H1 (cell line): ENCODE data around the gene ANKH. TPM values are rescaled to one million over a fixed set of nuclear protein-coding genes. Genes with fewer than 3 reads are reported as not detected.

Experiments used
- CTCF ChIA-PET: fragments of 300-600 bp; sonication (Branson Sonifier 250); formaldehyde crosslinking; loops from one replicate; lab custom pipeline; 2021; ENCODE audit not compliant: partially characterized antibody; lab: Charles Lee
- POLR2A ChIA-PET: fragments of 300-600 bp; sonication (Branson Sonifier 250); formaldehyde crosslinking; loops from one replicate; lab custom pipeline; 2021; ENCODE audit warnings: inconsistent platforms; ENCODE audit not compliant: partially characterized antibody; lab: Charles Lee
- DNase-seq, 2 experiments: peaks; one replicate each; pipeline versions ENCODE4 v3.0.0 to v3.0.0-alpha.2; 2010 to 2022; ENCODE audit warnings: low spot score in 2 of 2, low read depth in 1 of 2, mixed read lengths in 1 of 2
- FAIRE-seq: peaks from 2 replicates; lab custom pipeline; 2011; peaks lifted over from hg19 to GRCh38; lab: Jason Lieb, UNC
- H2AFZ ChIP-seq: 2 replicates; pipeline ENCODE4 v1.8.1; 2012; ENCODE audit warnings: low read length, inconsistent platforms
- H2AK5ac ChIP-seq: 2 replicates; pipeline ENCODE4 v1.6.1; 2013; ENCODE audit warnings: low read depth, low read length
- H2BK120ac ChIP-seq: replicated peaks from 2 replicates; pipeline ENCODE3; 2013; ENCODE audit warnings: low read depth, low read length, inconsistent platforms
- H2BK12ac ChIP-seq: 2 replicates; pipeline ENCODE4 v1.6.1; 2013; ENCODE audit warnings: low read depth, low read length
- H2BK15ac ChIP-seq: 2 replicates; pipeline ENCODE4 v1.6.1; 2013; ENCODE audit warnings: low read length
- H2BK20ac ChIP-seq: 2 replicates; pipeline ENCODE4 v1.6.1; 2013; ENCODE audit warnings: low read length
- H2BK5ac ChIP-seq: 2 replicates; pipeline ENCODE4 v1.6.1; 2013; ENCODE audit warnings: low read depth, low read length
- H3K14ac ChIP-seq: 2 replicates; pipeline ENCODE4 v1.6.1; 2013; ENCODE audit warnings: inconsistent platforms; ENCODE audit not compliant: insufficient read length
- H3K18ac ChIP-seq: 2 replicates; pipeline ENCODE4 v1.6.1; 2013; ENCODE audit warnings: low read length; ENCODE audit errors: extremely low read depth
- H3K23ac ChIP-seq: 2 replicates; pipeline ENCODE4 v1.6.1; 2013; ENCODE audit warnings: inconsistent platforms; ENCODE audit not compliant: insufficient read length
- H3K23me2 ChIP-seq: 2 replicates; pipeline ENCODE4 v1.6.1; 2013; ENCODE audit warnings: low read depth, low read length
- H3K27ac ChIP-seq: 2 replicates; pipeline ENCODE4 v1.6.1; 2011; ENCODE audit warnings: low read depth, low read length, inconsistent platforms
- H3K27me3 ChIP-seq, 4 experiments: replicated peaks in 1 of 4; 1 replicate in 1 of 4; 2 replicates in 3 of 4; pipeline versions ENCODE4 v1.6.1 to v1.8.1; 2011 to 2013; ENCODE audit warnings: low read length in 3 of 4, mild to moderate bottlenecking in 3 of 4, inconsistent platforms in 2 of 4, mixed read lengths in 2 of 4, moderate library complexity in 1 of 4; ENCODE audit not compliant: control insufficient read depth in 3 of 4, insufficient read depth in 3 of 4; ENCODE audit errors: extremely low read depth in 1 of 4
- H3K36me3 ChIP-seq, 4 experiments: 2 replicates each; pipeline versions ENCODE4 v1.6.1 to v1.8.1; 2011 to 2013; ENCODE audit warnings: mild to moderate bottlenecking in 4 of 4, low read length in 3 of 4, moderate library complexity in 2 of 4, control low read depth in 1 of 4, inconsistent platforms in 1 of 4; ENCODE audit not compliant: insufficient read depth in 4 of 4, control insufficient read depth in 2 of 4
- H3K4ac ChIP-seq: replicated peaks from 2 replicates; pipeline ENCODE3; 2013; ENCODE audit warnings: low read length, low read depth, mixed read lengths, inconsistent platforms; ENCODE audit not compliant: insufficient read length
- H3K4me1 ChIP-seq, 4 experiments: replicated peaks in 1 of 4; 1 replicate in 1 of 4; 2 replicates in 3 of 4; pipeline versions ENCODE4 v1.6.1 to v1.8.1; 2011 to 2013; ENCODE audit warnings: low read length in 3 of 4, inconsistent platforms in 2 of 4, mixed read lengths in 1 of 4; ENCODE audit not compliant: insufficient read depth in 4 of 4, control insufficient read depth in 3 of 4
- H3K4me2 ChIP-seq, 2 experiments: 2 replicates each; pipeline versions ENCODE4 v1.6.1 to v1.8.1; 2011 to 2013; ENCODE audit warnings: low read depth in 2 of 2, low read length in 2 of 2, control low read depth in 1 of 2, inconsistent platforms in 1 of 2, mild to moderate bottlenecking in 1 of 2; ENCODE audit not compliant: insufficient read depth in 1 of 2
- H3K4me3 ChIP-seq, 4 experiments: fragments of 200-600, 300-600 bp in 1 of 4; sonication (generic), shearing (Covaris generic), sonication (Bioruptor Twin) in 1 of 4; 2 replicates each; pipeline versions ENCODE4 v1.5.1 to v1.8.1; 2011 to 2016; ENCODE audit warnings: low read length in 4 of 4, low read depth in 3 of 4, control low read depth in 2 of 4, inconsistent platforms in 2 of 4, mild to moderate bottlenecking in 2 of 4, mixed read lengths in 1 of 4, moderate library complexity in 1 of 4; ENCODE audit not compliant: insufficient read depth in 2 of 4; ENCODE audit errors: extremely low read depth in 1 of 4
- H3K56ac ChIP-seq: replicated peaks from 2 replicates; pipeline ENCODE3; 2013; ENCODE audit warnings: low read depth, mild to moderate bottlenecking, mixed read lengths, low read length, inconsistent platforms; ENCODE audit not compliant: insufficient read length
- H3K79me1 ChIP-seq: 2 replicates; pipeline ENCODE4 v1.6.1; 2013; ENCODE audit warnings: low read depth, low read length, control low read depth
- H3K79me2 ChIP-seq, 2 experiments: 2 replicates each; pipeline versions ENCODE4 v1.6.1 to v1.8.1; 2012 to 2013; ENCODE audit warnings: low read length in 2 of 2, mild to moderate bottlenecking in 2 of 2, inconsistent platforms in 1 of 2; ENCODE audit not compliant: insufficient read depth in 2 of 2, control insufficient read depth in 1 of 2
- H3K9ac ChIP-seq, 4 experiments: replicated peaks in 1 of 4; 1 replicate in 1 of 4; 2 replicates in 3 of 4; pipeline versions ENCODE4 v1.6.1 to v1.8.1; 2011 to 2013; ENCODE audit warnings: low read depth in 3 of 4, low read length in 3 of 4, control low read depth in 2 of 4, mild to moderate bottlenecking in 2 of 4, moderate library complexity in 2 of 4, inconsistent platforms in 1 of 4; ENCODE audit errors: extremely low read depth in 1 of 4
- H3K9me3 ChIP-seq, 2 experiments: 2 replicates each; pipeline versions ENCODE4 v1.6.1 to v1.8.1; 2012 to 2013; ENCODE audit warnings: mild to moderate bottlenecking in 2 of 2, moderate library complexity in 2 of 2, control low read depth in 1 of 2, inconsistent platforms in 1 of 2, low read depth in 1 of 2, low read length in 1 of 2, mixed read lengths in 1 of 2; ENCODE audit not compliant: insufficient read depth in 2 of 2
- H4K20me1 ChIP-seq, 2 experiments: replicated peaks in 1 of 2; 2 replicates each; pipeline versions ENCODE3 to v1.8.1; 2011 to 2013; ENCODE audit warnings: inconsistent platforms in 2 of 2, low read length in 2 of 2, mild to moderate bottlenecking in 1 of 2; ENCODE audit not compliant: insufficient read depth in 2 of 2, control insufficient read depth in 1 of 2
- H4K5ac ChIP-seq: 2 replicates; pipeline ENCODE4 v1.6.1; 2013; ENCODE audit warnings: low read length, low read depth, mixed read lengths, inconsistent platforms; ENCODE audit not compliant: insufficient read length
- H4K8ac ChIP-seq: 2 replicates; pipeline ENCODE4 v1.8.0; 2013; ENCODE audit warnings: mild to moderate bottlenecking, moderate library complexity, low read length, inconsistent platforms; ENCODE audit not compliant: insufficient read depth; ENCODE audit errors: extremely low read depth
- H4K91ac ChIP-seq: replicated peaks from 2 replicates; pipeline ENCODE3; 2013; ENCODE audit warnings: low read length, mixed read lengths, inconsistent platforms; ENCODE audit not compliant: insufficient read length
- ASH2L ChIP-seq: fragments of 200-600, 300-600 bp; sonication (generic); IDR thresholded peaks from one replicate; pipeline ENCODE4 v1.7.1; 2017; ENCODE audit warnings: low read length
- BRCA1 ChIP-seq: IDR thresholded peaks from 2 replicates; pipeline ENCODE4 v1.6.1; 2012; ENCODE audit warnings: low read depth, low read length, improper control_type of control experiment
- CHD2 ChIP-seq: IDR thresholded peaks from 2 replicates; pipeline ENCODE4 v1.6.1; 2012; ENCODE audit warnings: low read length, improper control_type of control experiment
- FOSL1 ChIP-seq: IDR thresholded peaks from 2 replicates; pipeline ENCODE4 v1.6.1; 2011; ENCODE audit warnings: mild to moderate bottlenecking, low read depth, low read length, moderate library complexity; ENCODE audit not compliant: insufficient read depth
- RFX5 ChIP-seq: IDR thresholded peaks from 2 replicates; pipeline ENCODE4 v1.6.1; 2011; ENCODE audit warnings: low read depth, low read length, improper control_type of control experiment, borderline replicate concordance
- SAP30 ChIP-seq: fragments of 300-600 bp; sonication (generic); IDR thresholded peaks from 2 replicates; pipeline ENCODE4 v1.7.1; 2012; ENCODE audit warnings: low read length, moderate library complexity, mild to moderate bottlenecking, inconsistent platforms; ENCODE audit not compliant: insufficient read depth, insufficient replicate concordance
- WGBS, 2 experiments: shearing (Covaris generic) in 1 of 2; methylation state at CpG; one replicate each; pipeline versions ENCODE4 v1.1.6 to v1.1.7; 2013 to 2015; ENCODE audit warnings: low lambda C conversion rate in 2 of 2, mixed read lengths in 2 of 2, inconsistent platforms in 1 of 2, low coverage in 1 of 2, missing lambda C conversion rate in 1 of 2; ENCODE audit not compliant: insufficient replicate concordance in 2 of 2, insufficient coverage in 1 of 2, insufficient read length in 1 of 2; ENCODE audit errors: extremely low coverage in 1 of 2, missing lambda C conversion rate in 1 of 2; 5-methylcytosine and 5-hydroxymethylcytosine counted together
- polyA plus RNA-seq, 7 experiments: library from polyadenylated mRNA; depleted of rRNA in 3 of 7; stranded (reverse) in 5 of 7; unstranded in 2 of 7; fragments of >200 nt in 5 of 7; fragments of 200-250 nt in 2 of 7; gene quantifications; 1 replicate in 5 of 7; 2 replicates in 1 of 7; 4 replicates in 1 of 7; pipeline versions ENCODE4 v1.2.1 to v1.2.3, GENCODE V29; 2011 to 2013; ENCODE audit warnings: missing spikeins in 2 of 7, mixed read lengths in 2 of 7
- total RNA-seq: library from RNA; stranded (reverse); fragmentation: NEBNext Ultra II Directional; extraction: Animal tissue kit (Norgen Biotek cat#: 25700); gene quantifications from 2 replicates; pipeline ENCODE4 v1.2.1, GENCODE V29; 2021

Gene ANKH
- total and polyA plus RNA-seq, 2 of the 8 experiments (the other 6 are each of a cell fraction or from before 2014, with no cell fraction given): 5.3 to 13.0 TPM

GRCh38 chr5:14863105-14863504, 8.5 kb downstream of the ANKH start:
- Histone ChIP-seq H3K56ac (no peak overlapping the region), H3K4me1 (no peaks in the 10 kb centered on the region; a peak in 2 of 7 replicates), H3K36me3 (no peaks in the 10 kb centered on the region), H3K23ac (no peak overlapping the region), H2BK15ac (no peak overlapping the region), H3K4ac (no peak overlapping the region), H2AFZ (no peak overlapping the region), H3K79me2 (no peaks in the 10 kb centered on the region), H3K4me3 (no peak overlapping the region), H3K18ac (no peak overlapping the region), H4K20me1 (no peaks in the 10 kb centered on the region), H2BK12ac (no peak overlapping the region), H3K23me2 (no peaks in the 10 kb centered on the region), H2BK5ac (no peak overlapping the region), H2BK20ac (no peak overlapping the region), H2BK120ac (no peak overlapping the region), H3K79me1 (no peaks in the 10 kb centered on the region; the same call in 1 of the 2 replicates), H2AK5ac (no peak overlapping the region), H3K14ac (no peak overlapping the region), H4K91ac (no peak overlapping the region), H3K9ac (no peak overlapping the region), H4K5ac (no peak overlapping the region), H3K4me2 (no peak overlapping the region), H4K8ac (no peak overlapping the region), H3K27me3 (no peaks in the 10 kb centered on the region), H3K27ac (no peak overlapping the region), H3K9me3 (no peaks in the 10 kb centered on the region)
- CTCF ChIA-PET: interaction anchor here (1.0 to 1.4 kb wide), 3 partner anchors 13 to 136 kb away, joined by 3 read pairs; no protein-coding TSS in a partner anchor
- 92% methylated on average over 2 of the region's 2 CpGs; no CpG with 5 or more reads in 1 of the 2 experiments for WGBS, 2 experiments
- no peak for DNase-seq
- TF ChIP-seq SAP30 (no peak), FOSL1 (no peak), RFX5 (no peak), ASH2L (no peak), BRCA1 (no peak), CHD2 (no peak)
- FAIRE-seq: no peak
- POLR2A ChIA-PET: no interaction called here
